Stimulated activated CD4-positive, alpha-beta T cell treated with anti-CD3 and anti-CD28 coated beads, Interleukin-2, amount 100 ng/mL, for 4 hours (primary cell): ENCODE measurements around the gene PTGER4.
A peak's percentile ranks its signal among the peaks of the same experiment; 100 is the strongest.
"Not testable (repeated sequence)": the region's sequence is repeated elsewhere in the genome, so short reads cannot be mapped to it uniquely, and the experiment has no call there.

Source experiments
- DNase-seq: peaks from one replicate; pipeline ENCODE4 v3.0.0-alpha.2; 2020; ENCODE audit warnings: low read depth

PTGER4 gene

GRCh38 chr5:40689438-40689837, 9.7 kb downstream of the PTGER4 start:
- peak; percentile 55 for DNase-seq

- no peak for DNase-seq
These were observed 10.6 kb downstream of the PTGER4 start for GRCh38 chr5:40690267-40690666.

GRCh38 chr5:40691894-40692293, 12.2 kb downstream of the PTGER4 start:
- no peak for DNase-seq

- no peak for DNase-seq
These were observed 14.7 kb downstream of the PTGER4 start for GRCh38 chr5:40694433-40694832.

- no peak for DNase-seq
These were observed 20.5 kb downstream of the PTGER4 start for GRCh38 chr5:40700116-40700782.

GRCh38 chr5:40702027-40702426, 22.3 kb downstream of the PTGER4 start:
- DNase-seq = not testable (repeated sequence)

GRCh38 chr5:40705484-40705883, 25.8 kb downstream of the PTGER4 start:
- not testable (repeated sequence) for DNase-seq

GRCh38 chr5:40710575-40710974, 30.9 kb downstream of the PTGER4 start:
- not testable (repeated sequence) for DNase-seq

- DNase-seq = no peak
These were observed 34.3 kb downstream of the PTGER4 start for GRCh38 chr5:40714001-40714400.

GRCh38 chr5:40716000-40716399, 36.3 kb downstream of the PTGER4 start:
- no peak for DNase-seq

- DNase-seq = no peak
These were observed 36.9 kb downstream of the PTGER4 start for GRCh38 chr5:40716590-40716989.

GRCh38 chr5:40717281-40717680, 37.6 kb downstream of the PTGER4 start:
- DNase-seq = no peak

- no peak for DNase-seq
These were observed 40.4 kb downstream of the PTGER4 start for GRCh38 chr5:40720069-40720468.

- DNase-seq = not testable (repeated sequence)
These were observed 42.8 kb downstream of the PTGER4 start for GRCh38 chr5:40722497-40722911.

- DNase-seq = no peak
These were observed 53.7 kb downstream of the PTGER4 start for GRCh38 chr5:40733434-40733833.

- no peak for DNase-seq
These were observed 54.3 kb downstream of the PTGER4 start for GRCh38 chr5:40733879-40734563.

- no peak for DNase-seq
These were observed 55.3 kb downstream of the PTGER4 start for GRCh38 chr5:40734986-40735385.

- DNase-seq = no peak
These were observed 55.9 kb downstream of the PTGER4 start for GRCh38 chr5:40735609-40736008.

- no peak for DNase-seq
These were observed 56.6 kb downstream of the PTGER4 start for GRCh38 chr5:40736103-40736875.

GRCh38 chr5:40738502-40738901, 58.8 kb downstream of the PTGER4 start:
- no peak for DNase-seq
